ENCODE results near the gene GTF2I.
"Not testable (repeated sequence)": the region's sequence is repeated elsewhere in the genome, so short reads cannot be mapped to it uniquely, and the experiment has no call there.

GTF2I gene

DNA sequence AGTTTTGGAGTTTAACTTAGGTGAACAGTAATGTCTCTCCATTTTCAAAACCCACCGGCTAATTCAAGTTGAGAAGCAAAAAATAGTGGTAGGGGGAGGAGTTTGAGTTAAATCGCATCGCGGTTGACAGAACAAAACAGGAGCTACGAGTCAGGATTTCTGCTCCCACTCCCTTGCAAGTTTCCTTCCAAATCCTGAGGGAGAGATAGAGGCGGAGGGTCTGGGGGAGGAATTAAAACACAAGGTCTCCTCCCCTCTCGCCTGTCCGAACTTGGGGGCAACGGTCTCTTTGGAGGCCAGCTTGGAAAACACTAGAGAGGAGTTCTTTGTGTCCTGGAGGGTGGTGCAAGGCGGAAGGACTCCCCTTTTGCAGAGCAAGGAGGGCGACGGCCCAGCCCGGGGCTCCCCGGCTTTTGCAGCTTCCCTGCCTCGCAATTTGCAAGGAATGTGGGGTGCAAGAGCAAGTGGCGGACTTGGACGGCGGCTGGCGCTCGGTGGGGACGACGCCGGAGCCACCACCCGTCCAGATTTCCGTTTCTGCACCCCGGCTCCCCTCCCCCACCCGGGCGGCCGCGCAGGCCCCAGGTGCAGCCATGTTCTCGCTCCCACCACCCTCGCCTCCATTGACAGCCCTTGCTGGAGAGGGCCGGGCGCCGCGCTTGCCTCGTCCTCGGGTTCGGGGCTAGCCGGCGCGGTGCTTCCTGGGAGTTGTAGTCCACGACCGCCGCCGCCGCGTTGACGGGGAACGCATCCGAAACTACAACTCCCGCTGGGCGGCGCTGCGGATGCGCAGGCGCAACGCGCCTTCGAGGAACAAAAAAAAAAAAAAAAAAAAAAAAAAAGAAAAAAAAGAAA is 454 bp upstream of the GTF2I start:
- DNase-seq: peak; percentile 98 to 99

DNA sequence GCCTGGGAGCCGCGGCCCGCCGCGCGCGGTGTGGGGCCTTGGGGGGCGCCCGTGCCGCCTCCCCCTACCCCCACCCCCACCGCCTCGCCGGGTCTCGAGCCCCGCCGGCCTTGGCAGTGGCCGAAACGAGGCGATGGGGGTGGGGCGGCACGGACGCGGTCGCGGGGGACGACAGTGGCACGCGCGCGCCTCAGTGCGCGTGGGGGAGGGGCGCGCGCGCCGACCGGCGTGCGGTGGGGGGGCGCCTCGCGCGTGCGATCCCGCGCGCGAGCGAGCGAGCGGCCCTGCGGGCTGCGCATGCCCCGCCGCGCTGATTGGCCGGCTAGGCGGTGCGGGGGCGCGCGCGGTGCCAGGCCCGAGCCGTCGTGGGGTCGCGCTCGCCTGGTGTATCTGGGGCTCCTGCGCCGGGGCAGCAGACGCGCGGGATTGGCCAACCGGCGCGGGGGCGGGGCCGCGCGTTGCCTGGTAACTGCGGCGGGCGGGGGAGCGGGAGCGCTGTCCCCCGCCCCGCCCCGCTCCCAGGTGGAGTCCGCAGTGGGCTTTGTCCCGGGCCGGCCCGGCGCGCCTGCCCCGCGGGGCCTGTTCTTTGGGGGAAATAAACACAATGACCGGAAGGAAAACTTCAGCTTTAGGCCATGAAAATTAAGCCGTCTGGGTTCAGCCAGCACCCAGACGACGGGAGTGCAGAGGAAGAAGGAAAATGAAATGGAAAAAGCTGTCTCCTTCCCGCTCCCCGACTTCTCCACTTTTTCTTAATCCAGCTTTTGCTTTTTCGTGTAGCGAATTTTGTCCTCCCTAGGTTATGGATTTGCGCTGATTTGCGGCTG is 873 bp downstream of the GTF2I start:
- DNase-seq: peak; percentile 95 to 98

DNA sequence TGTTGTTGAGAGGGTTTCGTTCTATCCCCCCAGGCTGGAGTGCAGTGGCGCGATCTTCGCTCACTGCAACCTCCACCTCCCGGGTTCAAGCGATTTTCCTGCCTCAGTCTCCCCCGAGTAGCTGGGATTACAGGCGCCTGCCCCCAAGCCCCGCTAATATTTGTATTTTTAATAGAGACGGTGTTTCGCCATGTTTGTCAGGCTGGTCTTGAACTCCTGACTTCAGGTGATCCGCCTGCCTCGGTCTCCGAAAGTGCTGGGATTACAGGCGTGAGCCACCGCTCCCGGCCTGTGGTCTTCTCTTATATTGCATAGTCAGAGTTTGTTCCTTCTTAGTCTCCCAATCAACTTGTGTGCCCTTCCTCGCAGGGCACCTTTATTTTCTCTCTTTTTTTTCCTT is 2.7 kb downstream of the GTF2I start:
- DNase-seq: not testable (repeated sequence)

DNA sequence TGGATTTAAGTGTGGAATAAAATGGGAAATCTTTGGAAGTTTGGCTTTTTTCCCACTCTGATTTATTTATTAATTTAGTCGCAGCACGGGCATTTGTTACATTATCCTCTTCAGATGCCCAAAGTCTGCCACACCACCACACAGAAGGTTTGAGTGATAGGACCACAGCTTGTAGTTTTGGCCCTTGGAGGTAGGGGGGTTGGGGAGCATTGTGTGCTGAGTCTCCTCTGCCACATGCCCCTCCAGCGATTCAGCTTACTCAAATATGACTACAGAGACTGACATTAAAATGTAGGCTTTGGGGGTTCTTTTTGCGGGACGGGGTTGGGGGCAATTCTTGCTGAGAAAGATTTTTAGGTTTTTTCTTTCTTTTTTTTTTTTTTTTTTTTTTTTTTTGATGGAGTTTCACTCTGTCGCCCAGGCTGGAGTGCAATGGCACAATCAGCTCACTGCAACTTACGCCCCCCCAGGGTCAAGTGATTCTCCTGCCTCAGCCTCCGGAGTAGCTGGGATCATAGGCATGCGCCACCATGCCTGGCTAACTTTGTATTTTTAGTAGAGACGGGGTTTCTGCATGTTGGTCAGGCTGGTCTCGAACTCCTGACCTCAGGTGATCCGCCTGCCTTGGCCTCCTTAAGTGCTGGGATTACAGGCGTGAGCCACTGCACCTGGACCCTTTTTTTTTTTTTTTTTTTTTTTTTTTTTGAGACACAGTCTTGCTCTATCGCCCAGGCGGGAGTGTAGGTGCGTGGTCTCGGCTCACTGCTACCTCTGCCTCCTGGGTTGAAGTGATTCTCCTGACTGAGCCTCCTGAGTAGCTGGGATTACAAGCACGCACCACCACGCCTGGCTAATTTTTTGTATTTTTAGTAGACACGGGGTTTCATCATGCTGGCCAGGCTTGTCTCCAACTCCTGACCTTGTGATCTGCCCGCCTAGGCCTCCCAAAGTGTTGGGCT is 4.6 kb downstream of the GTF2I start:
- not testable (repeated sequence) for DNase-seq

GRCh38 chr7:74665296-74665938 is 7.9 kb downstream of the GTF2I start:
- no peak for DNase-seq

DNA sequence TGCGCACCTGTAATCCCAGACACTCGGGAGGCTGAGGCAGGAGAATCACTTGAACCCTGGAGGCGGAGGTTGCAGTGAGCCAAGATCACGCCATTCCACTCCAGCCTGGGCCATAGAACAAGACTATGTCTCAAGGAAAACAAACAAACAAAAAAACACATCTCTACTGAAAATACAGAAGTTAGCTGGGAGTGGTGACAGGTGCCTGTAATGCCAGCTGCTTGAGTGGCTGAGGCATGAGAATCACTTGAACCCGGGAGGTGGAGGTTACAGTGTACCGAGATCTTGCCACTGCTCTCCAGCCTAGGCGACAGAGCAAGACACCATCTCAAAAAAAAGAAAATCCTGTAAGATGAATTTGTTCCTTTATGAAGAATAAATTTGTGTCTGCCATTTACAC is 9.5 kb downstream of the GTF2I start:
- not testable (repeated sequence) for DNase-seq

DNA sequence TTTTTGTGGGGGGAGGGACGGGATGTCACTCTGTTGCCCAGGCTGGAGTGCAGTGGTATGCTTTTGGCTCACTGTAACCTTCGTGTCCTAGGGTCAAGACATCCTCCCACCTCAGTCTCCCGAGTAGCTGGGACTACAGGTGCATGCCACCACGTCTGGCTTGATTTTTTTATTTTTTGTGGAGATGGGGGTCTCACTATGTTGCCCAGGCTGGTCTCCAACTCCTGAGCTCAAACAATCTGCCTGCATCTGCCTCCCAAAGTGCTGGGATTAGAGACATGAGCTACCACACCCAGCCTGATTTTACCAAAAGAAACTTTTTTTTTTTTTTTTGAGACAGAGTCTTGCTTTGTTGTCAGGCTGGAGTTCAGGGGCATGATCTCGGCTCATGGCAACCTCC is 10.0 kb downstream of the GTF2I start:
- DNase-seq: not testable (repeated sequence)

GRCh38 chr7:74671602-74672001 is 14.1 kb downstream of the GTF2I start:
- no peak for DNase-seq

DNA sequence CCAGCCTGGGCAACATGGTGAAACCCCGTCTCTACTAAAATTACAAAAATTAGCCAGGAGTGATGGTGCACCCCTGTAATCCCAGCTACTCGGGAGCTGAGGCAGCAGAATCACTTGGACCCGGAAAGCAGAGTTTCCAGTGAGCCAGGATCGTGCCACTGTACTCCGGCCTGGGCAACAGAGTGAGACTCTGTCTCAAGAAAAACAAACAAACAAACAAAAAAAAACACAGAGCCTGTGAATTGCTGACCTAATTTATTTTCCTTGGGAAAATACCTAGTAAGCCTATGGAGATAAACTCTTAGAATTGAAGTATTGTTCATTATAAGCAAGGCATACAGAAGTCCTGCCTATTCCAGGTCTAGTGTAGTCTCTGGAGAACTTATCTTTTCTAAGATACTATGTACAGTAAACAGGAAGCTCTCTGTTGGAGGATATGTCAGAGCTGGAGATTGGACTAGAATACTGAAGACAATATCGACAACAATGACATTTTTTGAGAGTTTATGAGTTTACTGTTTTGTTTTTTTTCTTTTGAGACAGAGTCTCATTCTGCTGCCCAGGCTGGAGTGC is 14.9 kb downstream of the GTF2I start:
- no peak for DNase-seq

- DNase-seq: no peak
These were observed 16.6 kb downstream of the GTF2I start for GRCh38 chr7:74674166-74674565.

DNA sequence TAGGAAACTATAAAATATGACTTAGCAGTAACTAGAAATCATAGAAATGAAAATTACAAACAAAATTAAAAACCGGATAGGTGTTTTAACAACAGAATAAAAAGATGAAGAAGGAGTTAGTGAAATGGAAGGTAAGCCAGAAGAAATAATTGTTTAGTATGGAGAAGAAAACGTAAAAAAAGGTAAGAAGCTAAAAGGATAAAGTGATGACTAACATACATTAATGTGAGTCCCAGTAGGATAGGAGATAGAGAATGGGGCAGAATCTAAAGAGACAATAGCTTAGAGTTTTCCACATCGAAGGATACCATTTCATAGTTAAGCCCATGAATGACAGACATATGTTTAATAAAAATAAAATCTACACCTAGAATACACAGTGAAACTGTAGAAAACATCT is 25.3 kb downstream of the GTF2I start:
- DNase-seq: no peak

- DNase-seq: no peak
These were observed 26.3 kb downstream of the GTF2I start for GRCh38 chr7:74683799-74684198.

GRCh38 chr7:74684473-74684872 is 27.0 kb downstream of the GTF2I start:
- DNase-seq: no peak

DNA sequence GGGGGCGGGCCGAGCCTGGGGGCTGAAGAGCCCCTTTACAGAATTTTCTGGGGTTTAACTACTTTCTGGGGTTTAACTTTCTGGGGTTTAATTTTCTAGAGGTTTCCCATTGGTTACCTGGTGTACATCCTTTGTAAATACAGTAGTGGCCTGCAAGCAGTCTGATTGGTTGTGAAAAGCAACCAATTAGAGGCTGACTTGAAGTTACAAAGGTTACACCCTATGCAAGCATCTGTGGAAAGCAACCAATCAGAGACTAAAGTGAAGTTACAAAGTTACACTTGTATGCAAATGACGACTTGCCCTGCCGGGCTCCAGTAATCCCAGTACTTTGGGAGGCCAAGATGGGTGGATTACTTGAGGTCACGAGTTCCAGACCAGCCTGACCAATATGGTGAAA is 27.4 kb downstream of the GTF2I start:
- DNase-seq: no peak

DNA sequence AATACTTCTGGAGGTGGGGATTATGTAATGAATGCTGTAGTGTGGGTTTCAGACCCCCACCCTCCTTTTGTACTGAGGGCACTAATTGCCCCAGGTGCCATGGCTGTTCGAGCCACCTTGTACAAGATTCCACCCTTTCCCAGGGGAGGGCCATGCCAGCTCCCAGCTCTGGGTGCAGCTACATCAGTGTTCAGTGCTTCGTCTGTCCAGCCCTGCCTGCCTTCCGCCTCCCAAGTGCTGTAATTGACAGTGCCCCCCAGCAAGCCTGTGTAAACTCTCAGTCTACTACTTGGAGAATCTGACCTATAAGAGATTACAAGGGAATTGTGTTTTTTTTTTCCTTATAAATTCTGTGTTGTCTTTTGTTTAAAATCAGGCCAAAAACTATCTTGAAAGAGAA is 33.0 kb downstream of the GTF2I start:
- DNase-seq: no peak

- not testable (repeated sequence) for DNase-seq
These were observed 46.9 kb downstream of the GTF2I start for GRCh38 chr7:74704419-74704818.

- DNase-seq: no peak
These were observed 49.7 kb downstream of the GTF2I start for GRCh38 chr7:74707238-74707637.

- no peak for DNase-seq
These were observed 51.2 kb downstream of the GTF2I start for GRCh38 chr7:74708569-74709275.

DNA sequence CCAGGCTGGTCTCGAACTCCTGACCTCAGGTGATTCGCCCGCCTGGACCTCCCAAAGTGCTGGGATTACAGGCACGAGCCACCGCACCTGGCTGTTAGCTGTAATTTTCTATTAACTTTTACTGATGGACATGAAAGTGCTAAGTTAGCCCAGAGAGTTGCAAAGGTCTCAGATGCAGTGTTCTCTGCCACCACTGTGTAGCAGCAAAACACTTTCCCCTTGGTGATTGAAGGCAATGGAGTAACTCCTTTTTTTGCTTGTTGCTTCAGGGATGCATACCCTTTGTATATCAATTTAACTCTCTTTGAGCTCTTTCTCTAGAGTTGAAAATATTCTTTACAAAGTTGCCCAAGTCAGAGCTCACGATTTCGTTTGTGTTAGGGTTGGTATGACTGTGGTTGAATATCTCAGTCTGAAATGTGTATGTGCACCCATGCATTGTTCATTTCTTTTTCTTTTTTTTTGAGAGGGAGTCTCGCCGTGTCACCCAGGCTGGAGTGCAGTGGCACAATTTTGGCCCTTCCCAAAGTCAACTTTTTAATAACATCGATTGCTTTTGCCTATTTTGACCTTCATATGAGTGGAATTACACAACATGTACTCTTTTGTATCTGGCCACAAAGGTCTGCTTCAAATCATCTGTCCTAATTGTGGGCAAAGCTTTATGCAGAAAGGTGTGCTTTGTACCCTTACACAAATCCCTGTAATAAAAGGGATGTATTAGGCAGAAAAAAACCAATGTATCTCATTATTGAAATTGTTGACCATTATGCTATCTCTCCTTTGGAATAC is 52.6 kb downstream of the GTF2I start:
- DNase-seq: peak in 1 of 2 experiments; percentile 10

GRCh38 chr7:74713567-74713966 is 56.0 kb downstream of the GTF2I start:
- no peak for DNase-seq

Measured in NCI-H1930 (cell line).